Activated gamma-delta T cell treated with anti-CD3 and anti-CD28 coated beads, Interleukin-2, amount 50 U/mL, for 16 hours (primary cell): ENCODE data around the gene CTSZ.
A peak's percentile ranks its signal among the peaks of the same experiment; 100 is the strongest.
"Not testable (repeated sequence)": the region's sequence is repeated elsewhere in the genome, so short reads cannot be mapped to it uniquely, and the experiment has no call there.

Experiments
- DNase-seq: peaks from one replicate; pipeline ENCODE4 v3.0.0-alpha.2; 2020; ENCODE audit warnings: low read depth

The CTSZ gene

DNA sequence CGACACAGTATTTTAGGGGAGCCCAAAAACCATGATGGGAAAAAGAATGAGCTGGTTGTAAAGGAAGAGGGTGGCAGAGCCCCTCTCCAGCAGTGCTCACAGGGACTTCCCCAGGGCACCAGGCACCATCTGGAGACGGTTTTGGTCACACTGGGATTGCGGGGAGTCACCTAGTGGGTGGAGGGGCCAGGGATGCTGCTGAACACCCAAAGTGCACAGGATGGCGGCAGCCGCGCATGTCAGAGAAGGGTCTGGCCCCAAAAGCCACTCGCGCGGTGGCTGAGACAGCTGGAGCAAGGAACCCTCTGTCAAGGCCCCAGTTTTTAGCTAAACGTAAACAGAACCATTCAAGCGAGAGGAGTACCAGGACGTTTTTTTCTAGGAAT lies 10.8 kb downstream of the CTSZ start:
- DNase-seq, result no peak

DNA sequence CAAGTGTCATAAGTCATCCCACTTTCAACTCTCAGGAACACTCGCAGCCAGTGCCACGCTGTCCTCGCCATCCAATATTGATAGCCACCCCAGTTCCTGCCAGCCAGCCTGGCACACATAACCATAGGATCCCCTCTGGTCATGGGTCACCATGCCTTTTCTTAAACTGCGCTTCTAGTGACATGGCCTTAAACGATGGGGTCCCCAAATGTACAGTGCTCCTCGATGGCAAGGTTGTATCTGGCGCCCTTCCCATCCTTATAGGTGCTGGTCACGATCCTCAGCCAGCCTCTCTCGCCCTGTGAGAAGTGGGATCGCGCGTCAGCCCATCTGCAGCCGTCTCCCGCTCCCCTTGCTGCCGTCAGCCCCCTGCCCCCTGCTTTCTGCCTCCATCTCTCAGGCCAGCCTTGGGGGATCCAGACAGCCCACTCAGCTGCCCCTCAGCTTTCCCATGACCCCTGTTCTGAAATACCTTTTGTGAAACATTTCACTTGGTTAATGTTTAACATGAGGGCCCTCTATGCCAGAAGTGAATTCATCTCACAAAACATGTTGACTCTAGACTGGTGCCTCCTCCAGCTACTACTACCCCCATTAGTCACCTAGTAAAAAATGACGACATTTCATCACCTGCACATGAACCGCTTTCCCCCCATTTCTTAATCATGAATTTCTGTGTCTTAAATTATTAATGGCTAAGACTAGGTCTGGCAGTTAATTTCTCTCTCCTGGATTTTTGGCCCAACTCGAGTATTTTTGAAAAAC lies 11.4 kb downstream of the CTSZ start:
- DNase-seq, result no peak

DNA sequence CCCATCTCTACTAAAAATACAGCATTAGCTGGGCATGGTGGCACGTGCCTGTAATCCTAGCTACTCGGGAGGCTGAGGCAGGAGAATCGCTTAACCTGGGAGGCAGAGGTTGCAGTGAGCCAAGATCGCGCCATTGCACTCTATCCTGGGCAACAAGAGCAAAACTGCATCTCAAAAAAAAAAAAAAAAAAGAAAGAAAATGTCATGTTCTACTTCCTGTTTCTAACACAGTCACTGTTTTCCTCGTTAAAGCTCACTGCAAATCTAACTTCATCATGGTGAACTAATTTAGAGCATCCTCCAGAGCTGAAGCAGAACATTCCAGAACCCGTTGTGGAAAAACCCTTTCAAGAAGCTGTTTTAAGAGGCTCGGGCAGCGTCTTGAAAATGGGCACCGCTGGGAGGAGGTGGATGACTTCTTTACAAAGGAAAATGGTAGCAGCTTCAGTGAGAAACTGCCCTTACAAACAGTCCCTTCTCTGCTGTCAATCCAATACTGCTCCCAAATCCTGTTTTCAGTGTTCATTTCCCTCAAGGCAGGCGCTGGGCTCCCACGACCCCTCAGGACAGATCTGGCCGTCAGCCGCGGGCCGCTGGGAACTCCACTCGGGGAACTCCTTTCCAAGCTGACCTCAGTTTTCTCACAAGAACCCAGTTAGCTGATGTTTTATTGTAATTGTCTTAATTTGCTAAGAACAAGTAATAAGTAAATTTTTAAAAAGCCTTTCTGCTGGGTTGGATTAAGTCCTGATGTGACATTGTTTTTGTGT lies 12.5 kb downstream of the CTSZ start:
- DNase-seq, result no peak

DNA sequence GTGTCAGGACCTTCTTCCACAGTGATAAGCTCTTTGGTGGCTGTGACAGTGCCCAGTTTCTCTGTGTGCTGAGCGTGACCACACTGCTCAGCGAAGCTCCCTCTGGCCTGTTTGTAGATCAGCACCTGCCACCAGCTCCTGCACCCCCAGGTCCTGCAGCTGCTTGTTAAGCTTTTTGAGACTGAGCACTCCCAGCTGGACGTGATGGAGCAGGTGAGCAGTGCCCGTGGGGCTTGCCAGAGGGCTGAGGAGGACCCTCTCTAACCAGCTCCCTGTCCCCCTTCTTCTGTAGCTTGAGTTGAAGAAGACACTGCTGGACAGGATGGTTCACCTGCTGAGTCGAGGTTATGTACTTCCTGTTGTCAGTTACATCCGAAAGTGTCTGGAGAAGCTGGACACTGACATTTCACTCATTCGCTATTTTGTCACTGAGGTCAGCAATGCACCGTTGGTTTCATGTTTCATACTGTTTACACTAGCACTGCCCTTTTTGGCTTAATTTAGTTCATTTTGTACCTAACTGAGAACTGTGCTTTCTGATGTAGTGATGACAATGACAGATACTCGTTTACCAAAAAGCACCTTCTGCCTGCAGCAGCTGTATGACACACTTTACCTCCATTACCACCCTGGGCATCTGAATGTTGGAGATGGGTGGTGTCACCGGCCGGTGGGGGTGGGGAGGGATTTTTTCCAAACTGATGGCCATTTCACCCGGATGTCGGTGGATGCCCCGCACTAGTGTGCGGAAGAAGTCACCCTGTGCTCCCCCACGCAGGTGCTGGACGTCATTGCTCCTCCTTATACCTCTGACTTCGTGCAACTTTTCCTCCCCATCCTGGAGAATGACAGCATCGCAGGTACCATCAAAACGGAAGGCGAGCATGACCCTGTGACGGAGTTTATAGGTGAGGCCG lies 13.5 kb downstream of the CTSZ start:
- DNase-seq, result no peak

DNA sequence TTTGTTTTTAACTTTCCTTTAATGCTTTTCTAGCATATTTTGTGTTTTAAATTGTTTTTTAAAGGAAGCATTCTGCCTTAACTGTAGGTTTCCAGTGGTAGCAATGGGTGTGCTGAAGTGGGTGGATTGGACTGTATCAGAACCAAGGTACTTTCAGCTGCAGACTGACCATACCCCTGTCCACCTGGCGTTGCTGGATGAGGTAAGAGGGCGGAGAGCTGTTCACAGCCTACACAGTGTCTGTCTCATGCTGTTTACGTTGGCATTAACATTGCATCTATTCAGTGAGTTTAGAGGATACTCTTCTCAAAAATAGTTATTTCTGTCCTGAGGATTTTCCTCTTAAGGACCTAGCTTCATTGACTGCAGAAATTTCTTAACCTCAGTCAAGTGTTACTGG lies 14.1 kb downstream of the CTSZ start:
- DNase-seq, result no peak

DNA sequence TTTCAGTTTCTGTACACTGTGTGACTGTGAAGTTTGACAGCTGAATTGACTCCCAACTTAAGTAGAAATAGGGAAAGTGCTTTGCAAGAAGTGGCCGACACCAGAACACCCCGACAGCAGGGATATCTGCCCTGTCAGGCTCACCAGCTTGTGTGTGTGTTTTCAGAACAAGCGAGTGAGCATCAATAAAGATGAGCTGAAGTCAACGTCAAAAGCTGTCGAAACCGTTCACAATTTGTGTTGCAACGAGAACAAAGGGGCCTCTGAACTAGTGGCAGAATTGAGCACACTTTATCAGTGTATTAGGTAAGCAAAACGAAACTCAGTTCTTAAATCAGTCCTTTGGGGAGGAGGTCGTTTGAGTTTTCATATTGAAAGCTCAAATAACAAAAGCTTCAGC lies 15.3 kb downstream of the CTSZ start:
- DNase-seq, result no peak

DNA sequence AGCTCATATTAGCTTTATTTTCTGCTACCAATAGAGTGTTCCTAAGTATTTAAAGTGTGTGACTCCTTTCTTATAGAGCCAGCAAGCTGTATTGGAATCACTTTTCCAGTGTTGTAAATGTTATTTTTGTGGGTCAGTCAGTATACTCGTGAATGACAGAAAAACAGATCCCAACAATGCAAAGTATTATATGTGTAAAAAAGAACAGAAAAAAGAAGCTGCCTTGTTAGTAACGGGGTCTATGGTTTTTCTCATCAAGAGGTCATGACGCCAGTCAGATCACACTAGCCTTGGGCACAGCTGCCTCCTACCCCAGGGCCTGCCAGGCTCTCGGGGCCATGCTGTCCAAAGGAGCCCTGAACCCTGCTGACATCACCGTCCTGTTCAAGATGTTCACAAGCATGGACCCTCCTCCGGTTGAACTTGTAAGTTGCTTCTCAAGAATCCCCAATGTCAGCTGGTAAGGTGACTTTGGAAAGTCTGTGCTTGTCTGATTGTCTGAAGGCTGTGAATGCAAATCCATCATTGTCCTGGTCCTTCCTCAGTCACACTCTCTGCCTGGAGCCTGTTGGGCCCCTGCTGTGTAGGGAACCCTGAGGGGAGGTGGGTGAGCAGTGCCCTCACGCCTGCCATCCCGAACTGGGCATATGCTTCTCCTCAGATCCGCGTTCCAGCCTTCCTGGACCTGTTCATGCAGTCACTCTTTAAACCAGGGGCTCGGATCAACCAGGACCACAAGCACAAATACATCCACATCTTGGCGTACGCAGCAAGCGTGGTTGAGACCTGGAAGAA lies 16.2 kb downstream of the CTSZ start:
- DNase-seq, result no peak

DNA sequence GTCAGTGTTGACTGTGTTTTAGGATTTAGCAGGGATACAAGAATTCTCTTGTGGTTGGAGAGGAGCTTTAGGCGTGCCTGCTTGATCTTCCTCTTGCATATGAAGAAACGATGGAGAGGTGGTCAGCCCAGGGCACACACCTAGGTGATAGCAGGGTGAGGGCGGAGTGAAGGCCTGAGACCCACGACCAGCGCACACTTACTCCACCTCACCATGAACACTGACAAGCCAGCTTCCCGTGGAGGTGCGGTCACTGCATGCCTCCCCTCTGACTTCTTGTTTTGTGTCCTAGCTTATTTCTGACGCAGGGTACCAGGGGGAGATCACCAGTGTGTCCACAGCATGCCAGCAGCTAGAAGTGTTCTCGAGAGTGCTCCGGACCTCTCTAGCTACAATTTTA lies 17.9 kb downstream of the CTSZ start:
- no peak for DNase-seq

DNA sequence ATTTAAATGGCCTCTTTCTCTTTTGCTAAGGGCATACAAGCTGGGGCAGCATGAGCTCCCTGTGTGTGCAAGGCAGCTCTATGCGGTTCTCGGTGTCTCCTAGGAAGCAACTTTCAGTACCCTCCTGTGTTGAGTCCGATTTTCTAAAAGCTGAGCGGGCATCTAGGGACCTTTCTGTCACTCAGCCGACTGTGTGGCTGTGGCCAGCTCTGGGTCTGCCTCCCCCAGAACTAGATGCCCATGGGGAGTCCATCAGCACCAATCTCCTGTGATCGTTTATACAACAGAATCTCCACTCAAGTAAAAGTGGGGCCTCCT lies 18.5 kb downstream of the CTSZ start:
- DNase-seq, result no peak

DNA sequence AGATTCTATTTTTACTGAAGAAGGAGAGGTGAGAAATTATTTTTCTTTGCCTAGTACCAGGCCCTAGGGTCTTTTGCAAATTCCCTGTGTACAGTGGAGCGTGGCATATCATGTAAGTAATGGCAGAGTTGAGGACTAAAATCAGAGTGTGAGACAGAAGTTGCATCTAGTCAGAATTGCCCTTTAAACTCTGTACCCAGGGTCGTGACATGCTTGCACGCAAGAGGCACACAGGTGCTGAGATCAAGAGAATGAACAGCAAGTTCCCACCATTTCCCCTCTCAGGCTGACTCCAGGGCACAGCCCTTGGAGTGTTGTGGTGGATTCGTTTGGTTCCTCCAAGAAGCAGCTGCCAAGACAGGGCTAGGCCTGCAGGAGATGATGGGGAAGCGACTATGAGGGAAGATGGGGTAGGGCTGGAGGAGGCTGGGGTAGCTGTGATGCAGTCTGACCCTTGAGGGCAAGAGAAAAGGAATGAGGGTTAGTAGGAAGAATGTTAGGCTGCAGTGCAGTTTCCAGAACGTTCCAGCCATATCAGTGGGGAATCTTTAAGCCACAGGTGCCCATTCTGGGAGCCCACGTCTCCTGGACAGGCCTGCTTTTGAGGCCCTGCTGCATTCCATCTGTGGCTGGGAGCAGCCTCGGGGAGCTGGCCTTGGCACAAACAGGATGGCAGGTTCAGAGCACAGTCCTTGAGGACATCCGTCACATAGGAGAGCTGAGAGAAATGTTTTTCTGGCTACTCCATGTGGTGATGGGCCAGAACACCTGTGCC lies 19.1 kb downstream of the CTSZ start:
- DNase-seq, result no peak

DNA sequence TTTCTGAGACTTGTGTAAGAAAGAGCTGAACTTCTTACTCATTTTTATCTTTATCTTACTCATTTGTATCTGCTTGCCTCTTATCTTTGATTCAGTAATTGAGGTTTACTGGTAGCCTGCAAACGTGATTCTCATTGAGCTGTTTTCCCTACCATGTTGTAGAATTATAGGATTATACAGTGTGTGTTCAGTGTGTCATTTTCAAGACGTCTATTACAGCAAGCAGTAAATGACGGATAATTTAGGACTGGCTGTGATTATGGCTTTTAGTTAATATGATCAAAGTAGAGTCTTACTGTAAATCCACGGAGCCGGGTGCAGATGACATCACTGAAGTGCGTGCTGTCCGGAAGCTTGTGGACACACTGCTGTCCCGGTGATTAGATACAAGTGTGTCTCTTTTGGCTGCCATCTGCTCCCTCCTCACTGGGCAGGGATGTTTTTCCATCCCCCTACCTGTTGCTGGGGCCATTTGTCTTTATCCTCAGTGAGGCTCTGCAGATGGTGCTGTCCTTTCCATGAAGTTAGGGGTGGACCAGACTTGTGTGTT lies 20.0 kb downstream of the CTSZ start:
- no peak for DNase-seq

DNA sequence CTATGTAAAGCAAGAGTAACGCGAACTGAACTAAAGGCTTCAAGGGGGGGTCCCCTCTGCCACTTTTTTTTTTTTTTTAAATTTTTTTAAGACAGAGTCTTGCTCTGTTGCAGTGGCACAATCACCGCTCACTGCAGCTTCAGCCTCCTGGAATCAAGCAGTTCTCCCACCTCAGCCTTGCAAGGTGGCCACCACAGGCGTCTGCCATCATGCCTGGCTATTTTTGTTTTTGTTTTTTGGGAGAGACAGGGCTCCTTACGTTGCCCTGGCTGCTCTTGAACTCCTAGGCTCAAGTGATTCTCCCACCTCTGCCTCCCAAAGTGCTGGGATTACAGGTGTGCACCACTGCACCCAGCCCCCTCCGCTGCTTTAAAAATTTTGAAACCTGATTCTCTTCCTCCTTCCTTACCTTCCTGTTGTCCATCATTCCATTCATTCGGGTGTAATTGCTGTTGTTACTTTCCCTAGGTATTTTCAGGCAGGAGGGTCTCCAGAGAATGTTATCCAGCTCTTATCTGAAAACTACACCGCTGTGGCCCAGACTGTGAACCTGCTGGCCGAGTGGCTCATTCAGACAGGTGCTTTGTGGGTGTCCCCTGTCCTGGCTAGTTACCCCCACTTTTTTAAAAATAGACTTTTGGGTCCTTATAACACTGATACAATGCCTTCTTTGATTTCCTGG lies 20.6 kb downstream of the CTSZ start:
- DNase-seq, result no peak

DNA sequence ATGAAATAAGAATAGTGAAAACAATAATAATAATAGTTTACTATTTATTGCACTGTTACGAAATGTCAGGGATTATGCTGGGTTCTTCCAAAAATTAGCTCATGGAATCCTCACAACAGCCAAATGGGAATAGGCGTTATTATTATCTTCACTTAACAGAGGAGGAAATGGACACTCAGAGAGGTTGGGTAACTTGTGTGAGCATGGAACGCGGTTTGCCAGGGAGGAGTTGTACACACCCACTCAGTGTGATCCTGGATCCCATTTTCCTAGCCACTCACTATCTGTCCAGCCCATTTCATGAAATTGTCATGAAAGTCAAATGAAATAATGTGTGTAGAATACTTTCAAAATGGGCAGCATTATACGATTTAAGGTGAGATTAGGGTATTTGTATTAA lies 21.4 kb downstream of the CTSZ start:
- no peak for DNase-seq

DNA sequence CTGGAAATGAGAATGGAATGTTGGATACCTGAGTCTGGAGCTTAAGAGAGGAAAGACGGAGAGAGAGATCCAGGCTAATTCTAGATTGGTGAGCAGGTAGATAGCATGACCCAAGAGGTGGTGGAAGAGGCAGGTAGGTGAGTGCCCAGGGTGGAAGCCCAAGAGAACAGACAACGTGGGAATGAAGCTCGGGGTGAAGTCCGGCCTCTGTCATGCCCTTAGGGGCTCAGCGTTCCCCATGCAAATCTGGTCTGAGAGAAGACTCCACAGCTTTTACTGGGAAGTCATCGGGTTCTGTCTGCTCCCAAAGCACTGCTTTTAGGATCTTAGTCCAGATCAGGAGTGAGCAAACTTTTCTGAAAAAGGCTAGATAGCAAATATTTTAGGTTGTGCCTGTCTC lies 22.4 kb downstream of the CTSZ start:
- DNase-seq, result no peak

DNA sequence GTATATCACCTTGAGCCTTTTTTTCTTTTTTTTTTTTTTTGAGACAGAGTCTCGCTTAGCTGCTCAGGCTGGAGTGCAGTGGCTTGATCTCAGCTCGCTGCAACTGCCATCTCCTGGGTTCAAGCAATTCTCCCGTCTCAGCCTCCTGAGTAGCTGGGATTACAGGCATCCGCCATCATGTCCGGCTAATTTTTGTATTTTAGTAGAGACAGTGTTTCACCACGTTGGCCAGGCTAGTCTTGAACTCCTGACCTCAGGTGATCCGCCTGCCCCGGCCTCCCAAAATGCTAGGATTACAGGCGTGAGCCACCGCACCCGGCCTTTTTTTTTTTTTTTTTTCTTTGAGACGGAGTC lies 24.0 kb downstream of the CTSZ start:
- DNase-seq, result not testable (repeated sequence)

DNA sequence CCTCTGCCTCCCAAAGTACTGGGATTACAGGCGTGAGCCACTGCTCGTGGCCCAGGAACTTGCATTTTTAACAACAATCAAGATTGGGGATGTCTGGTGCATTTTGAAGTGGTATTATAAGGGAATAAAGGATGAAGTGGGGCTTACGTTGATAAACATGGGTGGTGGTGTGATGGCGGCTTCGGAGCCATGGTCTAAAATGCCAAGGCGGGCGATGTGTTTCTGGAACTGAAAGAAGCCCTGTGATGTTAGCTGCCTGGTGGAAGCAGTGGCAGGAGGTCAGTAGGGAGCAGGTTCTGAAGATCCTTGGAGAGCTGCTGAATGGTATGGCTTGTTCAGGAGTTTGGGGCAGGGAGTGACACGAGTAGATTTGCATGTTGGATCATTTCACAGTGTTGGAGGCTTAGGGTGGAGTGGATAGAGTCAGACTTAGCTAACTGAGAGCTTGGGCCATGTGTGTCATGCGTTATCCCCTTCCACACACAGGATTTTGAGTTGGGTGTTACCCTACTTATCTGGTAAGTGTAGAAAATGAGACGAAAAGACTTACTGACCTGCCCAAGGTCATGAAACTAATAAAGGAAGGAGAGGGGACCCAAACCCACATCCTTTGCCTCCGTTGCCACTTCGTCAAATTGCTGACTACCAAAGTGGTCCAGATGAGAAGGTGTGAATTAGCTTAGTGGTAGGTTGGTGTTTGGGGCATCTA lies 24.5 kb downstream of the CTSZ start:
- no peak for DNase-seq

DNA sequence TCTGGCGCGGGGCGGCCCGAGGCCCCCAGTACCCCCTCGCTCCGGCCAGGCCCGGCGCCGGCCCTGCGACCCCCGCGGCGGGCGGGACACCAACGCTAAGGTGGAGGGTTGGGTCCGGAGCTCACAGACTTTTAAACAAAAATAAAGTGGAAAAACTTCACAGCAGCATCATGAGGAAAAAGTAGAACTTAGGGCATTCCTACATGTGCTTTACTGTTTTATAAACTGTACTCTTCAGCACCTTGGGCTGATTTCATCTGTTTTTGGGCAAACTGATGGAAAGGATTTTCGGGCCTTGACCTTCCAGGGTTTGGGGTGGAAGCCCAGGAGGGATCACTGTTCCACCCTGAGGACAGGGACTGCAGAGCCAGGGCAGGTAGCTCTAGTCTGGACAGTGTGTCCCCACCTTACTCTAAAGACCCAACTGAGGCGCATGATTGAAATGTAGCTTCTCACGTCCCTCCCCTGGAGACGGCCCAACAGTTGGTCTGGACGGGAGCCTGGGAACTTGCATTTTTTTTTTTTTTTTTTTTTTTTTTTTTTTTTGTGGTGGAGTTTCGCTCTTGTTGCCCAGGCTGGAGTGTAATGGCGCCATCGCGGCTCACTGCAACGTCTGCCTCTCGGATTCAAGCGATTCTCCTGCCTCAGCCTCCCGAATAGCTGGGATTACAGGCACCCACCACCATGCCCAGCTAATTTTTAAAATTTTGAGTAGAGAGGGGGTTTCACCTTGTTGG lies 25.3 kb downstream of the CTSZ start:
- DNase-seq, result no peak

DNA sequence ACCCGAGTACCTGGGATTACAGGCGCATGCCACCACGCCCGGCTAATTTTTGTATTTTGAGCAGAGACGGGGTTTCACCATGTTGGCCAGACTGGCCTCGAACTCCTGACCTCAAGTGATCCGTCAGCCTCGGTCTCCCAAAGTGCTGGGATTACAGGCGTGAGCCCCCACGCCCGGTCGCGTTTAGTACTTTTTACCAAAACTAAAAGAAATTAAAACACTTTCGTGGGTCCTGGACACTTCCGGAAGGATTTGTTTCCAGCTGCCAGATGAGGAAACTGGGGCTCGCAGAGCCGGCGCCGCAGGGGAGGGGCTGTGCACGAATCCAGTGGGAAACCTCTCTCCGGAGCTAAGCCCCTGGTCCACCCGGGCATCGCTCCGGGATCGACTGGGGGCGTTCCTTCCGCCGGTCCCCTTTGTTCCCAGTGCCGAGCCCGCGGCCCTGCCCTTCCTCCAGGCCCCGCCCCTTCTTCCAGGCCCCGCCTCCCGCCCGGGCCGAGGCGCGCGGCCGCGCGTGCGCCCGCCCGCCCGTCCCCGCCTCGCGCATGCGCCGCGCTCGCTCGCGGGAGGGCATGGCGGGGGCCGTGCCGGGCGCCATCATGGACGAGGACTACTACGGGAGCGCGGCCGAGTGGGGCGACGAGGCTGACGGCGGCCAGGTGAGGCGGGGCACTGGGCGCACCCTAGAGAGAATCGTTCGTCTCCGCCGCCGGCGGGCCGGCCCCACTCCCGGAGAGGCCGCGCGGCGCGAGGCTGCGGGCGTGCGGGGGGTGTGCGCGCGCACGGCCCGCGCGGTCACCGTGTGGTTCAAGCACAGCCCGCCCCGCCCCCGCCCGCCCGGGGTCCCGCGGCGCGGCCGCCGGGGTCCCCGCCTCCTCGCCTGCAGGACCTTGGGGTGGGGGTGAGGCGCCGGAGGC lies 26.1 kb downstream of the CTSZ start, which contains the start of gene NELFCD:
NELFCD (plus strand) TSS at position 546 of the 917 bp plus-strand sequence; CDS start at position 600, 54 bp downstream.
- peak; percentile 75 for DNase-seq
